ENCODE measurements around the gene EML6. TPM values are rescaled to one million over a fixed set of nuclear protein-coding genes. Genes with fewer than 3 reads are reported as not detected.

Gene EML6
- total RNA-seq, 4 donors from 2014 or later = 2.7 to 42.5 (median 11.9) TPM

- ATAC-seq (no peak), DNase-seq (no peak)
- H3K27ac ChIP-seq = peak overlapping the region; percentile 89 to 94 (median 91)
- H3K4me1 ChIP-seq = peaks cover 55 to 56% of the 10 kb centered on the region in 2 donors
- H3K9me3 ChIP-seq = no peaks in the 10 kb centered on the region
- TF ChIP-seq POLR2A (IDR thresholded peaks at IDR 0.05) = no peak
- no peak for TF ChIP-seq CTCF (IDR thresholded peaks at IDR 0.05 in 4 of 5, conservative IDR thresholded peaks at IDR 0.05 in 1 of 5)
- no peaks in the 10 kb centered on the region for H3K27me3 ChIP-seq
- H3K4me3 ChIP-seq = peak overlapping the region; percentile 17 to 33 (median 22)
- intact Hi-C loops (cut with DNase I; ENCODE audit: low total_unique reads) (loop anchor here (1.0 to 10.0 kb wide), 8 partner anchors 33 to 605 kb away; partner anchors contain the start of genes CLHC1, EML6, PPP4R3B and RPS27A), in situ Hi-C loops (cut with MboI; ENCODE audit: low sequenced_read_pairs in 4 of 4) (loop anchor here in 2 of 4 donors (10.0 to 25.0 kb wide), 2 partner anchors 107 to 300 kb away; partner anchors contain the start of gene EML6 (in 1 of the 2))
- no peaks in the 10 kb centered on the region for H3K36me3 ChIP-seq
Observed at GRCh38 chr2:55011831-55012671, 288.6 kb downstream of the EML6 start.

- no peak for DNase-seq
- Histone ChIP-seq H3K9me3 (no peaks in the 10 kb centered on the region), H3K27ac (peak overlapping the region; percentile 89 to 94 (median 91)), H3K4me3 (peak overlapping the region in 1 of 4 donors; percentile 33), H3K36me3 (no peaks in the 10 kb centered on the region), H3K4me1 (peaks cover 48 to 52% of the 10 kb centered on the region in 2 donors), H3K27me3 (no peaks in the 10 kb centered on the region)
- in situ Hi-C loops (cut with MboI; ENCODE audit: low sequenced_read_pairs in 4 of 4) = loop anchor here in 2 of 4 donors (10.0 to 25.0 kb wide), 2 partner anchors 108 to 301 kb away; partner anchors contain the start of gene EML6 (in 1 of the 2)
- TF ChIP-seq CTCF (IDR thresholded peaks at IDR 0.05 in 4 of 5, conservative IDR thresholded peaks at IDR 0.05 in 1 of 5) (no peak), POLR2A (IDR thresholded peaks at IDR 0.05) (no peak)
- peak in 1 of 2 donors; percentile 23 for ATAC-seq
- intact Hi-C loops (cut with DNase I; ENCODE audit: low total_unique reads) = loop anchor here (1.0 to 10.0 kb wide), 8 partner anchors 34 to 604 kb away; partner anchors contain the start of genes CLHC1, EML6, PPP4R3B and RPS27A
Observed at GRCh38 chr2:55012672-55013484, 289.4 kb downstream of the EML6 start.

- intact Hi-C loops (cut with DNase I; ENCODE audit: low total_unique reads) = loop anchor here (1.0 to 10.0 kb wide), 9 partner anchors 69 to 603 kb away; partner anchors contain the start of genes CLHC1, EML6, PPP4R3B and RPS27A
- Histone ChIP-seq H3K27me3 (no peaks in the 10 kb centered on the region), H3K4me3 (no peak overlapping the region), H3K27ac (peak overlapping the region; percentile 89 to 94 (median 91)), H3K9me3 (no peaks in the 10 kb centered on the region), H3K4me1 (peaks cover 48 to 52% of the 10 kb centered on the region in 2 donors), H3K36me3 (no peaks in the 10 kb centered on the region)
- ATAC-seq = no peak
- peak in 2 of 5 experiments; percentile 26 to 53 for TF ChIP-seq CTCF (IDR thresholded peaks at IDR 0.05 in 4 of 5, conservative IDR thresholded peaks at IDR 0.05 in 1 of 5)
- TF ChIP-seq POLR2A (IDR thresholded peaks at IDR 0.05) = no peak
- DNase-seq = no peak
- in situ Hi-C loops (cut with MboI; ENCODE audit: low sequenced_read_pairs in 4 of 4) = loop anchor here in 2 of 4 donors (10.0 to 25.0 kb wide), 2 partner anchors 109 to 302 kb away; partner anchors contain the start of gene EML6 (in 1 of the 2)
Observed at GRCh38 chr2:55013936-55014335, 290.5 kb downstream of the EML6 start.

Measured in gastrocnemius medialis (tissue), 4 donors.